ENCODE measurements around the gene PLCD3. TPM values are rescaled to one million over a fixed set of nuclear protein-coding genes. Genes with fewer than 3 reads are reported as not detected.

The PLCD3 gene
- total and polyA plus RNA-seq, 10 of the 15 experiments (the other 5 are each of a cell fraction or from before 2014, with no cell fraction given), result 0.02 to 1.6 (median 0.44) TPM

DNA sequence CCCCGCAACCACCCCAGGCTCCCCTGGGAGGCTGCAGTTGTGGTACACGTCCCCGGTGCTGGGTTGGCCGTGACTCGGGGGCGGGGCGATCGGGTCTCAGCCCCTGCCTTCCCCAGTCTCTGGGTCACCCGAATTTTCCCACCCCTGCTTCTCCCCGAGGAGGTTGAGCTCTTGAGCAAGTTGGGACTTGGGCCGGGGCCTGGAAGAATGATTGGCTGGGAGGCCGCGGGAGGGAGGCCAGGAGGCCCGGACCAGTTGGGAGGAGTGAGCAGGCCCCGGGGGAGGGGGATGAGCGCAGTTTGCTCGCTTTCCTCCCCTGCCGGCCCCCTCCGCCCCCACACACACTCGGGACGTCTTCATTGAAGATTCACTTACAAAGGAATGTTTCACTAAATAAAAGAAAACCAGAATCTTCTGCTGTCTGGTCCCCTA is 11.5 kb upstream of the PLCD3 start (continued):
- TF ChIP-seq, protein P1, sequence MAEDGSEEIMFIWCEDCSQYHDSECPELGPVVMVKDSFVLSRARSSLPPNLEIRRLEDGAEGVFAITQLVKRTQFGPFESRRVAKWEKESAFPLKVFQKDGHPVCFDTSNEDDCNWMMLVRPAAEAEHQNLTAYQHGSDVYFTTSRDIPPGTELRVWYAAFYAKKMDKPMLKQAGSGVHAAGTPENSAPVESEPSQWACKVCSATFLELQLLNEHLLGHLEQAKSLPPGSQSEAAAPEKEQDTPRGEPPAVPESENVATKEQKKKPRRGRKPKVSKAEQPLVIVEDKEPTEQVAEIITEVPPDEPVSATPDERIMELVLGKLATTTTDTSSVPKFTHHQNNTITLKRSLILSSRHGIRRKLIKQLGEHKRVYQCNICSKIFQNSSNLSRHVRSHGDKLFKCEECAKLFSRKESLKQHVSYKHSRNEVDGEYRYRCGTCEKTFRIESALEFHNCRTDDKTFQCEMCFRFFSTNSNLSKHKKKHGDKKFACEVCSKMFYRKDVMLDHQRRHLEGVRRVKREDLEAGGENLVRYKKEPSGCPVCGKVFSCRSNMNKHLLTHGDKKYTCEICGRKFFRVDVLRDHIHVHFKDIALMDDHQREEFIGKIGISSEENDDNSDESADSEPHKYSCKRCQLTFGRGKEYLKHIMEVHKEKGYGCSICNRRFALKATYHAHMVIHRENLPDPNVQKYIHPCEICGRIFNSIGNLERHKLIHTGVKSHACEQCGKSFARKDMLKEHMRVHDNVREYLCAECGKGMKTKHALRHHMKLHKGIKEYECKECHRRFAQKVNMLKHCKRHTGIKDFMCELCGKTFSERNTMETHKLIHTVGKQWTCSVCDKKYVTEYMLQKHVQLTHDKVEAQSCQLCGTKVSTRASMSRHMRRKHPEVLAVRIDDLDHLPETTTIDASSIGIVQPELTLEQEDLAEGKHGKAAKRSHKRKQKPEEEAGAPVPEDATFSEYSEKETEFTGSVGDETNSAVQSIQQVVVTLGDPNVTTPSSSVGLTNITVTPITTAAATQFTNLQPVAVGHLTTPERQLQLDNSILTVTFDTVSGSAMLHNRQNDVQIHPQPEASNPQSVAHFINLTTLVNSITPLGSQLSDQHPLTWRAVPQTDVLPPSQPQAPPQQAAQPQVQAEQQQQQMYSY (CRISPR knock-in tag; IDR thresholded peaks at IDR 0.05), result no peak
- TF ChIP-seq, protein P2, sequence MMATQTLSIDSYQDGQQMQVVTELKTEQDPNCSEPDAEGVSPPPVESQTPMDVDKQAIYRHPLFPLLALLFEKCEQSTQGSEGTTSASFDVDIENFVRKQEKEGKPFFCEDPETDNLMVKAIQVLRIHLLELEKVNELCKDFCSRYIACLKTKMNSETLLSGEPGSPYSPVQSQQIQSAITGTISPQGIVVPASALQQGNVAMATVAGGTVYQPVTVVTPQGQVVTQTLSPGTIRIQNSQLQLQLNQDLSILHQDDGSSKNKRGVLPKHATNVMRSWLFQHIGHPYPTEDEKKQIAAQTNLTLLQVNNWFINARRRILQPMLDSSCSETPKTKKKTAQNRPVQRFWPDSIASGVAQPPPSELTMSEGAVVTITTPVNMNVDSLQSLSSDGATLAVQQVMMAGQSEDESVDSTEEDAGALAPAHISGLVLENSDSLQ (IDR thresholded peaks at IDR 0.05), result no peak

DNA sequence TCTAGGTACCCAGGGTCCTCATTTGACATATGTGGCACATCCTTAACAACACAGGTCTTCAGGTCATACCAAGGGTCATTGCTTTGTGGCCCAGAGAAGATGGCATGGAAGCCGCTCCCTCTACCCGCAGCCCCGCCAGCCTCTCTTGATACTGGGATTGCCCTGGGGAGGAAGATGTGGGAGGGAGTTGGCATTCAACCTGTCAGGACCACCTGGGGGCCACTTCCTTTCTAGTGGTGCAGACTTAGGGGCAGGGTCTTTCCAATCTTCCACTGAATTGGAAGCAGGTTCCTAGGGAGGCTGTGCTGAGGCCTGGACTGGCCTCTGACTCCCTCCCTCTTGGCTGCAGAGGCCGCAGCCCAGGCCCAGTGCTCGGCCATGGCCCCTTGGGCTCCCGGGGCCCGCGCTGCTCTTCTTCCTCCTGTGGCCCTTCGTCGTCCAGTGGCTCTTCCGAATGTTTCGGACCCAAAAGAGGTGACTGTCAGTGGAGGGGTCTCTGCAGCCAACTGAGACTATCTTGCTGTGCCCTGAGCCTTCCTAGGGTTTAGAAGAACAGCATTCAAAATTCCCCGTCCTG is 10.9 kb upstream of the PLCD3 start:
- no TSS peak for BruUV-seq (replicated peaks)
- Histone ChIP-seq H3K27me3 (replicated peaks in 1 of 2; ENCODE audit: control insufficient read depth in 2 of 2, insufficient read depth in 2 of 2, low read length in 1 of 2) (no peaks in the 10 kb centered on the region), H3K27ac (ENCODE audit: control insufficient read depth, insufficient read depth) (no peak overlapping the region), H3K4me2 (ENCODE audit: control insufficient read depth, insufficient read depth) (peak overlapping the region; percentile 87; the same call in 1 of the 2 replicates), H3K79me2 (ENCODE audit: control insufficient read depth, insufficient read depth, low read length) (peaks cover 9% of the 10 kb centered on the region), H2AFZ (ENCODE audit: control insufficient read depth, low read depth, low read length) (no peak overlapping the region), H3K36me3 (ENCODE audit: control insufficient read depth in 2 of 2, insufficient read depth in 2 of 2, low read length in 1 of 2) (no peaks in the 10 kb centered on the region), H3K9me3 (replicated peaks; ENCODE audit: control insufficient read depth, insufficient read depth, low read length) (no peaks in the 10 kb centered on the region), H3K4me3 (no peak overlapping the region), H3K4me1 (ENCODE audit: control insufficient read depth, insufficient read depth, low read length) (peaks cover 18% of the 10 kb centered on the region), H4K20me1 (ENCODE audit: control insufficient read depth, insufficient read depth) (no peaks in the 10 kb centered on the region), H3K9ac (ENCODE audit: control insufficient read depth, insufficient read depth, low read length) (no peak overlapping the region)
- FAIRE-seq (no peak), ATAC-seq (no peak), DNase-seq (ENCODE audit: low read depth, low spot score) (no peak)
- 87% methylated on average over 13 of the region's 13 CpGs for WGBS (ENCODE audit: insufficient coverage, insufficient replicate concordance, low lambda C conversion rate, missing lambda C conversion rate)
- ChIA-PET CTCF (interaction anchor here (0.6 to 11.0 kb wide), 5 partner anchors 8 to 83 kb away, joined by 3 to 280 read pairs (median 5); partner anchors contain the start of gene ACBD4), POLR2A (interaction anchor here (0.6 to 1.6 kb wide), 2 partner anchors 12 to 62 kb away, joined by 3 to 6 read pairs; no protein-coding TSS in a partner anchor), RAD21 (ENCODE audit: unreplicated experiment) (interaction anchor here (0.6 to 1.7 kb wide), 2 partner anchors 8 to 250 kb away, joined by 3 to 10 read pairs; partner anchors contain the start of gene ACBD4), SMC1A (ENCODE audit: uncharacterized antibody, unreplicated experiment) (no interaction called here)
- intact Hi-C loops (cut with micrococcal nuclease; ENCODE audit: unreplicated experiment), result no loop called here
- in situ Hi-C loops (cut with MboI), result no loop called here
- TF ChIP-seq MXI1 (IDR thresholded peaks at IDR 0.05; ENCODE audit: low read depth, low read length) (no peak), FOXK2 (IDR thresholded peaks at IDR 0.05) (no peak), HCFC1 (IDR thresholded peaks at IDR 0.05; ENCODE audit: low read length) (no peak), SPI1 (IDR thresholded peaks at IDR 0.05; ENCODE audit: borderline replicate concordance, insufficient read depth, low read depth, low read length) (no peak), NR2C1 (IDR thresholded peaks at IDR 0.05) (no peak), RCOR1 (conservative IDR thresholded peaks at IDR 0.05; ENCODE audit: low read depth, low read length) (no peak), KLF5 (IDR thresholded peaks at IDR 0.05; ENCODE audit: partially characterized antibody) (no peak), SMC3 (IDR thresholded peaks at IDR 0.05; ENCODE audit: borderline replicate concordance, low read length) (no peak), HDGF (IDR thresholded peaks at IDR 0.05) (no peak), TCF12 (IDR thresholded peaks at IDR 0.05; ENCODE audit: low read depth, low read length) (no peak), SRF (IDR thresholded peaks at IDR 0.05; ENCODE audit: low read depth in 2 of 2, low read length in 2 of 2) (no peak), CBX3 (IDR thresholded peaks at IDR 0.05; ENCODE audit: borderline replicate concordance, low read depth) (no peak), ATF7 (IDR thresholded peaks at IDR 0.05; ENCODE audit: low read depth) (no peak), SUPT20H (IDR thresholded peaks at IDR 0.05; ENCODE audit: borderline replicate concordance, control insufficient read depth, low read depth, low read length) (no peak)
- TF ChIP-seq, protein P3, sequence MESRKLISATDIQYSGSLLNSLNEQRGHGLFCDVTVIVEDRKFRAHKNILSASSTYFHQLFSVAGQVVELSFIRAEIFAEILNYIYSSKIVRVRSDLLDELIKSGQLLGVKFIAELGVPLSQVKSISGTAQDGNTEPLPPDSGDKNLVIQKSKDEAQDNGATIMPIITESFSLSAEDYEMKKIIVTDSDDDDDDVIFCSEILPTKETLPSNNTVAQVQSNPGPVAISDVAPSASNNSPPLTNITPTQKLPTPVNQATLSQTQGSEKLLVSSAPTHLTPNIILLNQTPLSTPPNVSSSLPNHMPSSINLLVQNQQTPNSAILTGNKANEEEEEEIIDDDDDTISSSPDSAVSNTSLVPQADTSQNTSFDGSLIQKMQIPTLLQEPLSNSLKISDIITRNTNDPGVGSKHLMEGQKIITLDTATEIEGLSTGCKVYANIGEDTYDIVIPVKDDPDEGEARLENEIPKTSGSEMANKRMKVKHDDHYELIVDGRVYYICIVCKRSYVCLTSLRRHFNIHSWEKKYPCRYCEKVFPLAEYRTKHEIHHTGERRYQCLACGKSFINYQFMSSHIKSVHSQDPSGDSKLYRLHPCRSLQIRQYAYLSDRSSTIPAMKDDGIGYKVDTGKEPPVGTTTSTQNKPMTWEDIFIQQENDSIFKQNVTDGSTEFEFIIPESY (IDR thresholded peaks at IDR 0.05), result no peak
